Measurements from ENCODE around the gene ZNHIT1.

Gene ZNHIT1

GRCh38 chr7:101234636-101235035 lies 16.7 kb downstream of the ZNHIT1 start:
- no peak for FAIRE-seq
- no peak for DNase-seq (ENCODE audit: insufficient read length, low spot score)
- no peak for TF ChIP-seq CTCF (IDR thresholded peaks at IDR 0.05; ENCODE audit: insufficient read depth, missing control alignments)

GRCh38 chr7:101235050-101235449 lies 17.1 kb downstream of the ZNHIT1 start:
- FAIRE-seq (no peak), DNase-seq (ENCODE audit: insufficient read length, low spot score) (no peak)
- no peak for TF ChIP-seq CTCF (IDR thresholded peaks at IDR 0.05; ENCODE audit: insufficient read depth, missing control alignments)

GRCh38 chr7:101235522-101235921 lies 17.6 kb downstream of the ZNHIT1 start:
- TF ChIP-seq CTCF (IDR thresholded peaks at IDR 0.05; ENCODE audit: insufficient read depth, missing control alignments), result no peak
- DNase-seq (ENCODE audit: insufficient read length, low spot score), result no peak
- no peak for FAIRE-seq

GRCh38 chr7:101236292-101236835 lies 18.4 kb downstream of the ZNHIT1 start:
- FAIRE-seq, result no peak
- DNase-seq (ENCODE audit: insufficient read length, low spot score), result no peak
- no peak for TF ChIP-seq CTCF (IDR thresholded peaks at IDR 0.05; ENCODE audit: insufficient read depth, missing control alignments)

- peak; percentile 2 for DNase-seq (ENCODE audit: insufficient read length, low spot score)
- no peak for FAIRE-seq
- no peak for TF ChIP-seq CTCF (IDR thresholded peaks at IDR 0.05; ENCODE audit: insufficient read depth, missing control alignments)
Measured at GRCh38 chr7:101237206-101238067, 19.5 kb downstream of the ZNHIT1 start, which contains the start of gene CLDN15. CLDN15 (minus strand) TSS chr7:101237802; CDS start chr7:101237581, 221 bp downstream.

- no peak for TF ChIP-seq CTCF (IDR thresholded peaks at IDR 0.05; ENCODE audit: insufficient read depth, missing control alignments)
- peak; percentile 13 for DNase-seq (ENCODE audit: insufficient read length, low spot score)
- no peak for FAIRE-seq
Measured at GRCh38 chr7:101238226-101239182, 20.5 kb downstream of the ZNHIT1 start.
